Measurements from ENCODE around the gene MSMO1. TPM values are rescaled to one million over a fixed set of nuclear protein-coding genes. Genes with fewer than 3 reads are reported as not detected.

MSMO1 gene
- total RNA-seq, 1 experiment from 2014 or later: 53.9 TPM

- Histone ChIP-seq H3K27ac (ENCODE audit: low read length) (no peak overlapping the region), H3K36me3 (ENCODE audit: control insufficient read depth, insufficient read depth, low read length) (no peaks in the 10 kb centered on the region), H3K4me1 (ENCODE audit: control insufficient read depth, insufficient read depth, low read length) (no peaks in the 10 kb centered on the region), H3K9me3 (ENCODE audit: control insufficient read depth, insufficient read depth, low read depth, low read length) (no peaks in the 10 kb centered on the region), H3K27me3 (ENCODE audit: control insufficient read depth, insufficient read depth, low read length) (peaks cover 2% of the 10 kb centered on the region), H3K4me3 (ENCODE audit: low read depth in 2 of 2, low read length in 2 of 2) (no peak overlapping the region)
- POLR2A ChIA-PET: no interaction called here
- DNase-seq (ENCODE audit: low read depth, low spot score): no peak
- no peak for TF ChIP-seq POLR2AphosphoS5 (IDR thresholded peaks at IDR 0.05; ENCODE audit: low read depth, low read length)
- TF ChIP-seq CTCF (IDR thresholded peaks at IDR 0.05): no peak
- TF ChIP-seq SIN3A (IDR thresholded peaks at IDR 0.05; ENCODE audit: borderline replicate concordance, insufficient read depth, low read depth, low read length): no peak
- no peak for TF ChIP-seq TCF7L2 (IDR thresholded peaks at IDR 0.05; ENCODE audit: low read depth, low read length)
- no peak for TF ChIP-seq REST (IDR thresholded peaks at IDR 0.05; ENCODE audit: insufficient read depth in 1 of 2, low read depth in 2 of 2, low read length in 1 of 2)
- CTCF ChIA-PET: no interaction called here
- ATAC-seq: no peak
- intact Hi-C loops (cut with micrococcal nuclease; ENCODE audit: unreplicated experiment) (no loop called here), in situ Hi-C loops (cut with HindIII; ENCODE audit: low pct_unique_long_range_greater_than_20kb, low sequenced_read_pairs) (no loop called here)
- BruUV-seq (replicated peaks): no TSS peak
Observed at GRCh38 chr4:165360985-165361670, 33.7 kb downstream of the MSMO1 start.

- H3K4me1 ChIP-seq (ENCODE audit: control insufficient read depth, insufficient read depth, low read length): no peaks in the 10 kb centered on the region
- DNase-seq (ENCODE audit: low read depth, low spot score) (no peak), ATAC-seq (no peak)
- BruUV-seq (replicated peaks): no TSS peak
- POLR2A ChIA-PET: interaction anchor here (0.6 kb wide), 1 partner anchor 16 kb away, joined by 3 read pairs; no protein-coding TSS in a partner anchor
- no peak overlapping the region for H3K4me3 ChIP-seq (ENCODE audit: low read depth in 2 of 2, low read length in 2 of 2)
- in situ Hi-C loops (cut with HindIII; ENCODE audit: low pct_unique_long_range_greater_than_20kb, low sequenced_read_pairs): no loop called here
- H3K27ac ChIP-seq (ENCODE audit: low read length): no peak overlapping the region
- no peaks in the 10 kb centered on the region for H3K36me3 ChIP-seq (ENCODE audit: control insufficient read depth, insufficient read depth, low read length)
- TF ChIP-seq TCF7L2 (IDR thresholded peaks at IDR 0.05; ENCODE audit: low read depth, low read length): no peak
- TF ChIP-seq REST (IDR thresholded peaks at IDR 0.05; ENCODE audit: insufficient read depth in 1 of 2, low read depth in 2 of 2, low read length in 1 of 2): no peak
- no peak for TF ChIP-seq SIN3A (IDR thresholded peaks at IDR 0.05; ENCODE audit: borderline replicate concordance, insufficient read depth, low read depth, low read length)
- no peak for TF ChIP-seq CTCF (IDR thresholded peaks at IDR 0.05)
- TF ChIP-seq POLR2AphosphoS5 (IDR thresholded peaks at IDR 0.05; ENCODE audit: low read depth, low read length): no peak
- intact Hi-C loops (cut with micrococcal nuclease; ENCODE audit: unreplicated experiment): no loop called here
- H3K9me3 ChIP-seq (ENCODE audit: control insufficient read depth, insufficient read depth, low read depth, low read length): no peaks in the 10 kb centered on the region
- H3K27me3 ChIP-seq (ENCODE audit: control insufficient read depth, insufficient read depth, low read length): peaks cover 2% of the 10 kb centered on the region
- CTCF ChIA-PET: no interaction called here
Observed at GRCh38 chr4:165361810-165362209, 34.3 kb downstream of the MSMO1 start.
